ENCODE measurements around the gene TMEM184C.

Gene TMEM184C

DNA sequence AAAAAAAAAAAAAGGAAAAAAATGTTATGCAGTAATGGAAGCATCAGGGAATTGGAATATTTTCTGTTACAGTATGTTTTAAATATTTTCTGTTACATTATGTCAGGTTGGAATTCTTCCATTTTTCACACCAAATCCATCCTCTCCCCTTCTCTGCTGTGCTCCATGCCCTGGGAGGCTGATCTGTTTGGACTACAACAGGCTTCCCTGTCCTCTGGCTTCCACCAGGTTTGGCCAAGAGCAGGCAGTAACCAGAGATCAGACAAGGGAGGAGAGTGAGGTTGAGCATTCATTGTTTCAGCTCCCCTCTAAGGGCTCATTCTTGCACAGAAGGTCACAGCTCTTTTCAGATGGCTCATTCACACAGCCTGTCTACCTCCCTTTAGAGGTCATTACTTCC lies 11.7 kb upstream of the TMEM184C start:
- no peak for DNase-seq

GRCh38 chr4:147607471-147607870 lies 9.7 kb upstream of the TMEM184C start:
- DNase-seq = no peak

DNA sequence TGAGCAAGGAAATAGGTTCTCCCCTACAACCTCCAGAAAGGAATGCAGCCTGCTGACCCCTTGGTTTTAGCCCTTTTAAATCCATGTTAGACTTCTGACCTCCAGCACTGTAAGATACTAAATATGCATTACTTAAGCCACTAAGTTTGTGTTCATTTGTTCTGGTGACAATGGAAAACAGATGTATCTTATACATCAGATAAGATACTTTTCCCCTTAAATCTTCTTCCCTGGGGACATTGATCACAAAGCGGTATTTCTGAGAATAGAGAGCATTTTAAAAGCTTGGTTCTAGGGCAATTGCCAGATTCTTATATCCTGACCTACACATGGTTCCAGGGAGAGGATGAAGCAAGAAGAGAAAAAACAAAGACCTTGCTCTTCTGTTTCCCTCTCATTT lies 6.5 kb upstream of the TMEM184C start:
- no peak for DNase-seq

GRCh38 chr4:147616849-147617172 lies 386 bp upstream of the TMEM184C start:
- no peak for DNase-seq

DNA sequence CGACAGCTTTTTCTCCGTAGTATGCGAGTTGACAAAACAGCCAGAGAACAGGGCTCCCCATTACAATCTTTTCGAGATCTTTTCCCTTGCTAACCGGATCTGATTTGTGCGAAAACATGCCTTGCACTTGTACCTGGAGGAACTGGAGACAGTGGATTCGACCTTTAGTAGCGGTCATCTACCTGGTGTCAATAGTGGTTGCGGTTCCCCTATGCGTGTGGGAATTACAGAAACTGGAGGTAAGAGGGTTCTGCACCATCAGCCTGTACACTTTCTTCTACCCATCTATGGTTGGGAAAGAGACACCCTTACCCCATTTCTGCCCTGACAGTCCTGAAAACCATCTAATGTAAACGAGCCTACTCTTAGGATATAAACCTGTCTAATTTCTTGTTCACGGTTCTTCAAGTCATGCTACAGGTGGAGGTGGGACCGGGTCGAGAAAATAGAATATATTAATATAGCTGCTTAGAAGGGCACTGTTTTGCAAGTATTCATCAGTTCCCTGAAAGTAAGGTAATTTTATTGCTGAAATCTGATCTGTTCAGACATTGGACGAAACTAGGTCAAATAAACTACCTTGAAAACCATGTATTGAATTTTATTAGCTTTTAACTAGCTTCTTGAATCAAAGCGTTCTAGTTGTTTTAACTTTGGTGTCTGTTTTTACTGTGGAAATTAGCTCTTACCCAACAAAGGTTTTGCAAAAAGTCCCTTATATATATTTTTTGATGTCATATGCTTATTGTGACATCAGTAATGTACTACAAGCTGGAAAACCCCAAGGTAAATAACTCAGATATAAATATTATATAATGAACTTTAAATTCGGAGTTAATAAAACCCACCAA lies 869 bp downstream of the TMEM184C start:
- no peak for DNase-seq

DNA sequence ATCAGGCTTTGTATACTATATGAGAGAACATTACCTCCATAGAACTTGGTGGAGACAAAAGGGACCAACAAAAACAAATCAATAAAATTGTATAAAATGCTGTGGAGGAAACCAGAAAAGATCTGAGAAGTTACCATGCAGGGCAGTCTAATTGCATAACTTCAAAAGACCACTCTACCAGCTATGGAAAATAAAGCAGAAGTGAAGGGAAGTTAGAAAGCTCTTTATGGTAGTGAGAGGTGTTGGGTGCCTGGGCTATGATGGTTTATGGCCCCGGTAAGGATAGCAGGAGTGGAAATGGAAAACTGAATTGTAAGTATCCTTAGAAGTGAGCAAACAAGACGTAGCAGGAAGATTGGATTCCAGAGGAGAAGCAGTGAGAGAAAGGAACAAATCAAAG lies 3.1 kb downstream of the TMEM184C start:
- DNase-seq = peak; percentile 38

- no peak for DNase-seq
These were observed 8.5 kb downstream of the TMEM184C start for GRCh38 chr4:147625733-147626132.

DNA sequence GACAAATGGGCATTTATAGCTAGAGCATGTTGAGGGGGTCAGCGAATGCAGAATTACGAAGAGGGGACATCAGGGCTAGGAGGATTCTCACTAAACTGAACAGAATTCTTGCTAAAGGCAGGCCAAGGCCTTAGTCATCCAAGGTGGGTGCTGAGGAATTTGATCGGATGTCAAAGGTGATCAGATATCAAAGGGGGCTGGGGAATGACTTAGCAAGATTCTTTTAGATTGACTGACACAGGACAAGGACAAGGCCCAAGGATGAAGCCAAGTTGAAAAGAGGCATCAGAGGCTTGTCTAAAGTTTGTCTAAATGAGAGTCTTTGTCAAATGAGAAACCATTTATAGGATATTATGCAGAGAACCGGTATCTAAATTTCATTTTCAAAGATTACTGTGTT lies 9.7 kb downstream of the TMEM184C start:
- DNase-seq = no peak

GRCh38 chr4:147628415-147628814 lies 11.2 kb downstream of the TMEM184C start:
- DNase-seq = no peak

- DNase-seq = no peak
These were observed 12.9 kb downstream of the TMEM184C start for GRCh38 chr4:147629783-147630730.

DNA sequence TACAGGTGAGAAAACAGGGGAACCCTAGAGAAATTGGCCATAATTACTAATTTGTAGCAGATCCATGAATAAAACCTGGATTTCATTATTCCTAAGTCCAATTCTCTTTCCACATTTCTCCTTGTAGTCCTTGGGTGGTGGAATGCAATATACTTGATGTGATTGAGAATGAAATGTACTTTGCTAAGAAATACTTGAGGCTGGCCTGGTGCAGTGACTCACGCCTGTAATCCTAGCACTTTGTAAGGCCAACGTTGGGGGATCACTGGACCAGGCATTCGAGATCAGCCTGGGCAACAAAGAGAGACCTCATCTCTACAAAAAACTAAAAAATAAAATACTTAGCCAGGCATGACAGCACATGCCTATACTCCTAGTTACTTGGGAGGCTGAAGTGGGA lies 15.9 kb downstream of the TMEM184C start:
- DNase-seq = no peak

- no peak for DNase-seq
These were observed 16.4 kb downstream of the TMEM184C start for GRCh38 chr4:147633643-147634042.

DNA sequence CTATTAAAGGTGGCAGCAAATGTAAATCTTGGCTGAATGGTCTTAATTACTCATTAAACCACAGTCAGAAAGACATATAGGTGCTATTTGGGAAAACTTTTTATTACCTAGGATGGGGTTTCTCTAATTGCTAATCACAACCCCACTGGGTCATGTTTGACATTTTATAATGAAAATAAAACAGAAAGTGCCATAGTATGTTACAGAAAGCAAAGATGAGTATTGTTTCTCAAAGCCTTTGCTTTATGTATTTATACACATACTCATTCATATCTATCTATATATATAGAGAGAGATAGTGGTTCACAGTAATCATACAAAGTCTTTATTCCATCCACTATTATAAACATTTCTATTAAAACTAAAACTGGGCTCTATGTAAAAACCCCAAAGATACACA lies 18.2 kb downstream of the TMEM184C start:
- no peak for DNase-seq

DNA sequence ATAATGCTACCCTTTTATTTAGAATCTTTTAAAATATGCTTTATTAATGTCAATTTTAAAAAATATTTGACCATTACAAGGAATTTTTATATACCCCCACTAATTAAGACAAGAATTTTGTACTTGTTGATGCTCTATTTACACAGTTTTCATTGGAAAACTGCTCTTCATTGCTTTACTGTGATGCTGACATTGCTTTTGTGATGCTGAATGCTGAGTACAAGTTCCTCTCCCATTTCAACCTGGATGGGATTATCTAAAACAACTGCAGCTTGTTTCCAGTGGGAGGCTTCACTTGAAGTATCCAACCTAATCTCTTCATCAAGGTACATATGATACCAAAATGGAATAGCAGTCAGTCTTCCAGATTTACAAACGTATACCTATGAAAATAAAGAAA lies 21.2 kb downstream of the TMEM184C start:
- DNase-seq = no peak

GRCh38 chr4:147638942-147639341 lies 21.7 kb downstream of the TMEM184C start:
- no peak for DNase-seq

DNA sequence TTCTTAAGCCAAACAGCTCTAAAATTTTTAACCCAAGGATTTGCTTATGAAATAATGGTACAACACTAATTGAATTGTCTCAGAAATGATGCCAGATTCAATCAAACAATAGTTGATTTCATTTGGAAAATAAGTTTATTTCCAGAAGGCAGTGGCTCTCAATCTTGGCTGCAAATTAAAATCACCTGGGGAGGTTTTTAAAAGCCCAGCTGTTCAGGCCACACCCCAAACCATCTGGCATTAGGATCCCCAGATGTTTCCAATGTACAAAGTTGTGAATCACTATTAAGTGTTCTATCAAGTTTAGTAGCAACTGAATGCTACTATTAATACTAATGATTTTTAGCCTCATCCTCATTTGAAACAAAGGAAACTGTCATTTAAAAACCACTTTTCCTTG lies 22.2 kb downstream of the TMEM184C start:
- DNase-seq = no peak

- DNase-seq = no peak
These were observed 23.1 kb downstream of the TMEM184C start for GRCh38 chr4:147640331-147640730.

DNA sequence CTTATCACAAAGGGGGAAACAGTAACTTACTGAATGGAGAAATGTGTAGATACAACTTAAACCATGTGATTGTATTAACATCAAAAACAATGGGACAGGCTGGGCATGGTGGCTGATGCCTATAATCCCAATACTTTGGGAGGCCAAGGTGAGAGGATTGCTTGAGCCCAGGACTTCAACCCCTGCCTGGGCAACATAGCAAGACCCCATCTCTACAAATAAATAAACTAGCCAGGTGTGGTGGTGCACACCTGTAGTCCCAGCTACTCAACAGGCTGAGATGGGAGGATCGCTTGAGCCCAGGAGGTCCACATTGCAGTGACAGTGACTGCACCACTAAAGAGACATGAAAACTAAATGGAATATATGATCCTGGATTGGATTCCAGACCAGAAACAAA lies 26.4 kb downstream of the TMEM184C start:
- DNase-seq = no peak

- DNase-seq = no peak
These were observed 27.3 kb downstream of the TMEM184C start for GRCh38 chr4:147644471-147644870.

- DNase-seq = no peak
These were observed 27.9 kb downstream of the TMEM184C start for GRCh38 chr4:147645099-147645498.

DNA sequence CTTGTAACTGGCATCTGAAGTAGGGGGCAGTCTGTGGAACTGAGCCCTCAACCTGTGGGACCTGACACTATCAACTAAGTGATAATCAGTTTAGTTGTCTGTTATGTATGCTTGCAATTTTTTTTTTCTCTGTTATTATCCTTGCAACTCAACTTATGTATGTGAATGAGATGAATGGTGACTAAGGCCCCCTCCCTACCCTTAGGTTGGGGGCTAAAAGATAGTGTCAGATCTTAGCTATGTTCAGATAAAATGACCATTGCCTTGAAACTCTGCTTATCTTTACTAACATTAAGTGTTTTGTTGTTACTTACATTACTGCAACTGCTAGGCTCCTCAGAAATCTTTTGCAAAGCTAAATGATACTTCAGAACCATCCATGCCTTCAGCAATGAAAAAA lies 31.5 kb downstream of the TMEM184C start:
- DNase-seq = no peak

DNA sequence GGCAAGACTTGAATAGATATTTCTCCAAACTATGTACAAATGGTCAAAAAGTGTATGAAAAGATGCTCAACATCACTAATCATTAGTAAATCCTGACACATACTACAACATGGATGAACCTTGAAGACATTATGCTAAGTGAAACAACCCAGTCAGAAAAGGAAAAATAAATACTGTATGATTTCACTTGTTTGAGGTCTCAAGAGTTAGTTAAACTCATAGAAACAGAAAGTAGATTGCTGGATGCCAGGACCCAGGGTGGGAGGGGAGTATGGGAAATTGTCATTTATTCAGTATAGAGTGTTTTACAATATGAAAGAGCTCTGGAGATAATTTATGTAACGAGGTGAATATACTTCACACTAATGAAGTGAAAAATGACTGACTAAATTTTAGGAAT lies 34.4 kb downstream of the TMEM184C start:
- no peak for DNase-seq

DNA sequence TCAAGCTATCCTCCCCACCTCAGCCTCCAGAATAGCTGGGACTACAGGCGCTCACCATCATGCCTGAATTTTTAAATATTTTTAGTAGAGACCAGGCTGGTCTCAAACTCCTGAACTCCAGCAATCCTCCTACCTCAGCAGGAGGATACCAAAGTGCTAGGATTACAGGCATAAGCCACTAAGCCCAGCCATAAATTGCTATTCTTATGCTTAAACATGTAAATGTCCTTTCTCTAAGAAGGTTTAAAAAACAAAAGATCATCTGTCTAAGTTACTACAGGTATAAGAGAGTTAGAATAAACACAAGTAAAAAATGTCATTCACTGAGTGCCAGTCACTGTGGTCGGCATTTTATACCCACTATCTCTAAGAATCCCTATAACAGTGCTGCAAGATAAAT lies 38.4 kb downstream of the TMEM184C start:
- no peak for DNase-seq

DNA sequence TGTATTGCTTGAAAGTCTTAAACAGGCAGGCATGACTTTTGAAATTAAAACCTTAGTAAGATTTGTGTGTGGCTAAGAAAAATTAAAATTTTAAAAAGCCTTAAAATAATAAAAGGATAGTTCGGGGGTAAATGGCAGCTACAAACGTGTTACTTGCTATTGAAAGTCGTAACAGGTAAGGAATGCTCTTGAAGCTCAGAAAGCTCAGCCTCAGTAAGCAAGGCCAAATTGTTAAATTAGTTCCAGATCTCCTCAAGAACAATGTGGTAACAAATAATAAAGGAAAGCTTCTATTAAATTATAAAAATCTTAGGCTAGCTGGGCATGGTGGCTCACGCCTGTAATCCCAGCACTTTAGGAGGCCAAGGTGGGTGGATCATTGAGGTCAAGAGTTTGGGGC lies 41.3 kb downstream of the TMEM184C start:
- no peak for DNase-seq
